ENCODE data around the gene STAB1.

STAB1 gene

DNA sequence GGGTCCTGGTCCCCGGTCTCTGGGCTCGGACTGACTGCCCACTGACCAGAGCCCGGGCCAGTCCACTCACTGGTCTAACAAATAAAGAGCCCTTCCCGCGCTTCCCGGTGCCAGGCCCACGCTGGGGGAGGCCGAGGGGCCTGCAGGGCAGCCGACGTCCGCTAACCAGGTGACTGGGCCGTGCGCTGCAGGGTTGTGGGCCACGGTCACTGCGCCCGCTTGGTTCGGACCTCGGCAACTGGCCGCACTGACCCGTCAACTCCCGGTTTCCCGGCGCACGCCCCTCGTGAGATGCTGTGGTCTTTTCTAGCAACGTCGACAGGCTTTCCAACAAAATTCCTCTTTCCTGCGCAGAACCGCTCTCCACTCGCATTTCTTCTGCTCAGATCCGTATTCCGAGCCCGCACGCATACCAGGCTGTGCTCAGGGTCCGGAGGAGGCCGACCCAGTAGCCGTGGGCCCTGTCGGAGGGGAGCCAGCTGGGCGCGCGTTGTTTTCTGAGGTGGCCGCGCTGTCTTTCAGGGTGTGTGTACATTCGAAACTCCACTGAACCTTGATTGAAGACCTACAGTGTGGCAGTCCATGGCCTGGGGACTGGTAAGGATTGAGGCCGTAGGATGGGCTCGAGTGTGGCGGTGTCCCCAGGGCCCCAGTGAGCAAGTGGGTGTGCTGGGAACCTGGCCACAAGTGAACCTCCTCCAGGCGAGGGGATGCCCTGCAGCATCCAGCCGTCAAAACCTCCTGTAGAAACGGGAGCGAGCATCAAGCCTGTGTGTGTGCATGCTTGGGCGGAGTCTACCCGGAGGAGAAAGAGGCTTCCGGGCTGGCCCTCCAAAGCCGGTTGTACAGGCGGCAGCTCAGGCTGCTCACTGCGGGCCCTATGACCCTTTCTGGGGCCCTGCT lies 39.4 kb downstream of the STAB1 start:
- Histone ChIP-seq H3K4me3 (ENCODE audit: low read length in 2 of 2) (peak overlapping the region; percentile 44 to 74), H3K27ac (ENCODE audit: low read length) (peak overlapping the region; percentile 41), H3K4me1 (ENCODE audit: control insufficient read depth, insufficient read depth, low read length) (peaks cover 49% of the 10 kb centered on the region), H3K36me3 (ENCODE audit: control insufficient read depth in 2 of 2, insufficient read depth in 2 of 2, low read length in 2 of 2) (no peaks in the 10 kb centered on the region), H3K9ac (ENCODE audit: low read length in 2 of 2) (peak overlapping the region; percentile 30 to 55), H3K9me3 (ENCODE audit: control insufficient read depth in 2 of 2, low read length in 2 of 2) (no peaks in the 10 kb centered on the region), H3K27me3 (ENCODE audit: control insufficient read depth in 1 of 2, insufficient read depth in 2 of 2, low read length in 2 of 2) (no peaks in the 10 kb centered on the region)

- H3K4me1 ChIP-seq (ENCODE audit: control insufficient read depth, insufficient read depth, low read length), result peaks cover 49% of the 10 kb centered on the region
- no peak overlapping the region for H3K27ac ChIP-seq (ENCODE audit: low read length)
- no peaks in the 10 kb centered on the region for H3K27me3 ChIP-seq (ENCODE audit: control insufficient read depth in 1 of 2, insufficient read depth in 2 of 2, low read length in 2 of 2)
- H3K4me3 ChIP-seq (ENCODE audit: low read length in 2 of 2), result peak overlapping the region; percentile 27 to 31
- no peak overlapping the region for H3K9ac ChIP-seq (ENCODE audit: low read length in 2 of 2)
- H3K36me3 ChIP-seq (ENCODE audit: control insufficient read depth in 2 of 2, insufficient read depth in 2 of 2, low read length in 2 of 2), result peaks cover 0 to 4% of the 10 kb centered on the region in 2 donors
- H3K9me3 ChIP-seq (ENCODE audit: control insufficient read depth in 2 of 2, low read length in 2 of 2), result no peaks in the 10 kb centered on the region
These were observed 40.4 kb downstream of the STAB1 start for GRCh38 chr3:52535411-52536111.

DNA sequence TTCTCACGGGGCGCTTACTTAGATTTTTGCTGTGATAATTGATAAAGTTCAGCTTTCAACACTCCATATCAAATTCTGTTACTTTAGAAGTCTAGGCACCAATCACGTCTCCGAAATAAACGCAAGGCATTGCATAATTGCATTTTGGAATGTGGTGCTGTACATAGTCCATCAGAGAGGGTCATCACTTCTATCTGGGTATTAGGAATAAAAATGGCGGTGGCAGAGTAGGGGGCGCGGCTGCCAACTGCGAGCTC lies 40.9 kb downstream of the STAB1 start:
- peak overlapping the region; percentile 27 to 31 for H3K4me3 ChIP-seq (ENCODE audit: low read length in 2 of 2)
- H3K36me3 ChIP-seq (ENCODE audit: control insufficient read depth in 2 of 2, insufficient read depth in 2 of 2, low read length in 2 of 2), result peaks cover 0 to 9% of the 10 kb centered on the region in 2 donors
- H3K9me3 ChIP-seq (ENCODE audit: control insufficient read depth in 2 of 2, low read length in 2 of 2), result no peaks in the 10 kb centered on the region
- no peak overlapping the region for H3K9ac ChIP-seq (ENCODE audit: low read length in 2 of 2)
- H3K4me1 ChIP-seq (ENCODE audit: control insufficient read depth, insufficient read depth, low read length), result peaks cover 49% of the 10 kb centered on the region
- no peak overlapping the region for H3K27ac ChIP-seq (ENCODE audit: low read length)
- no peaks in the 10 kb centered on the region for H3K27me3 ChIP-seq (ENCODE audit: control insufficient read depth in 1 of 2, insufficient read depth in 2 of 2, low read length in 2 of 2)

- Histone ChIP-seq H3K9ac (ENCODE audit: low read length in 2 of 2) (peak within 1 kb of the TSS; percentile 70 to 93), H3K4me3 (ENCODE audit: low read length in 2 of 2) (peak within 1 kb of the TSS; percentile 75 to 96), H3K9me3 (ENCODE audit: control insufficient read depth in 2 of 2, low read length in 2 of 2) (no peaks in the 10 kb centered on the region), H3K4me1 (ENCODE audit: control insufficient read depth, insufficient read depth, low read length) (peaks cover 49% of the 10 kb centered on the region), H3K36me3 (ENCODE audit: control insufficient read depth in 2 of 2, insufficient read depth in 2 of 2, low read length in 2 of 2) (peaks cover 0 to 10% of the 10 kb centered on the region in 2 donors), H3K27ac (ENCODE audit: low read length) (peak within 1 kb of the TSS; percentile 88), H3K27me3 (ENCODE audit: control insufficient read depth in 1 of 2, insufficient read depth in 2 of 2, low read length in 2 of 2) (no peaks in the 10 kb centered on the region)
These were observed 41.4 kb downstream of the STAB1 start, which contains the start of gene UQCC5 for GRCh38 chr3:52536369-52537164. Gene UQCC5, plus strand, starts transcription at chr3:52536605. Its CDS starts 151 bp downstream, at chr3:52536756.

GRCh38 chr3:52537165-52537620 lies 42.1 kb downstream of the STAB1 start:
- peaks cover 49% of the 10 kb centered on the region for H3K4me1 ChIP-seq (ENCODE audit: control insufficient read depth, insufficient read depth, low read length)
- H3K27ac ChIP-seq (ENCODE audit: low read length), result peak overlapping the region; percentile 88
- H3K27me3 ChIP-seq (ENCODE audit: control insufficient read depth in 1 of 2, insufficient read depth in 2 of 2, low read length in 2 of 2), result no peaks in the 10 kb centered on the region
- H3K9ac ChIP-seq (ENCODE audit: low read length in 2 of 2), result peak overlapping the region; percentile 70 to 93
- H3K36me3 ChIP-seq (ENCODE audit: control insufficient read depth in 2 of 2, insufficient read depth in 2 of 2, low read length in 2 of 2), result peaks cover 0 to 10% of the 10 kb centered on the region in 2 donors
- H3K4me3 ChIP-seq (ENCODE audit: low read length in 2 of 2), result peak overlapping the region; percentile 75 to 96
- no peaks in the 10 kb centered on the region for H3K9me3 ChIP-seq (ENCODE audit: control insufficient read depth in 2 of 2, low read length in 2 of 2)

GRCh38 chr3:52537726-52538421 lies 42.7 kb downstream of the STAB1 start:
- H3K27ac ChIP-seq (ENCODE audit: low read length), result peak overlapping the region; percentile 88
- H3K4me3 ChIP-seq (ENCODE audit: low read length in 2 of 2), result peak overlapping the region; percentile 75 to 96
- H3K36me3 ChIP-seq (ENCODE audit: control insufficient read depth in 2 of 2, insufficient read depth in 2 of 2, low read length in 2 of 2), result peaks cover 0 to 10% of the 10 kb centered on the region in 2 donors
- no peaks in the 10 kb centered on the region for H3K9me3 ChIP-seq (ENCODE audit: control insufficient read depth in 2 of 2, low read length in 2 of 2)
- no peaks in the 10 kb centered on the region for H3K27me3 ChIP-seq (ENCODE audit: control insufficient read depth in 1 of 2, insufficient read depth in 2 of 2, low read length in 2 of 2)
- H3K9ac ChIP-seq (ENCODE audit: low read length in 2 of 2), result peak overlapping the region; percentile 64 to 70
- H3K4me1 ChIP-seq (ENCODE audit: control insufficient read depth, insufficient read depth, low read length), result peaks cover 45% of the 10 kb centered on the region

DNA sequence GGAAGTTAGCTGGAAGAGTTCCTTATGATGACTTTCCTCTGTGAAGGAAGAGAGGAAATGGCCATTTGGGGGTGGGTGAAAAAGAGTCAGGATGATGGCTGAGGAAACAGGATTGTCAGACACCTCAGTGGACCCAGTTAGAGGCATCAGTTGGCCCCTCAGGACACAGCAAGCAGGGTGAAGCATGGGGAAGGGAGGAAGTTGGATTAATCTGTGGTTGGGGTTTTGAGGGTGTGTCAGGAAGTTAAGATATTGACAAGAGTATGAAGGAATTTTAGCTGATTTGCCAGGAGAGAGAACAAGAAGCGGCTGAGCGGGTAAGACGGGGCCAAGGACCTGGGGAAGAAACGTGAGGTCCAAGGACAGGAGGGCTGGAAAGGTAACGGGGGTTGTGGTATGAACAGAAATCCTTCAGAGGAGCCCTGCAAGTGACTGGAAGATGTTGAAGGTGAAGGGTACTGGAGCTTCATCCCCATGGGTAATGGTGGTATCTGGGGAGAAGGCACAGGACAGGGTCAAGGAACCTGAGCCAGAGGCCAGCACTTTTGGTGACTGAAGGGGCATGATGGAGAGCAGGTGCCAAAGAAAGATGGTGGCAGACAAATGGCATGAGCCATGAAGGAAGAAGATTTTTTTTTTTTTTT lies 44.0 kb downstream of the STAB1 start:
- no peak overlapping the region for H3K27ac ChIP-seq (ENCODE audit: low read length)
- no peaks in the 10 kb centered on the region for H3K27me3 ChIP-seq (ENCODE audit: control insufficient read depth in 1 of 2, insufficient read depth in 2 of 2, low read length in 2 of 2)
- H3K36me3 ChIP-seq (ENCODE audit: control insufficient read depth in 2 of 2, insufficient read depth in 2 of 2, low read length in 2 of 2), result peaks cover 1 to 10% of the 10 kb centered on the region in 2 donors
- no peak overlapping the region for H3K9ac ChIP-seq (ENCODE audit: low read length in 2 of 2)
- peaks cover 39% of the 10 kb centered on the region for H3K4me1 ChIP-seq (ENCODE audit: control insufficient read depth, insufficient read depth, low read length)
- no peaks in the 10 kb centered on the region for H3K9me3 ChIP-seq (ENCODE audit: control insufficient read depth in 2 of 2, low read length in 2 of 2)
- no peak overlapping the region for H3K4me3 ChIP-seq (ENCODE audit: low read length in 2 of 2)

DNA sequence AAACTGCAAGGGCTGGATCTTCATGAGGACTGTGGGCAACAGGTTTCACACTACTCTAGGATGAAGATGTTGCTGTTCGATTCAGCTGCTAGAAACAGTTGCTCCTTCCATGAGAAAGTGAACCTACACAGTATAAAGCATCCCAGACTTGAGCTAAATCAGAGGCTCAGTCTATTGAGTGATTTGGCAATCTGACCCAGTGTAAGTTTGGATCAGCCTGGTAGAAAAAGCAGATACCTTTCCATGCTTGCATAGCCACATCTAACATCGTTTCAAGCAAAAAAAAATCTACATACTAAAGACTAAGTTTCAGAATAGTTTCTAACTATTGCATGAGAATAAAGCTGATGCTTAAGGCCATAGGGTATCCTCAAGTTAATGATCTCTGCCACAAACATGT lies 45.9 kb downstream of the STAB1 start:
- H3K4me1 ChIP-seq (ENCODE audit: control insufficient read depth, insufficient read depth, low read length), result peaks cover 30% of the 10 kb centered on the region
- no peaks in the 10 kb centered on the region for H3K27me3 ChIP-seq (ENCODE audit: control insufficient read depth in 1 of 2, insufficient read depth in 2 of 2, low read length in 2 of 2)
- no peak overlapping the region for H3K4me3 ChIP-seq (ENCODE audit: low read length in 2 of 2)
- no peak overlapping the region for H3K27ac ChIP-seq (ENCODE audit: low read length)
- no peak overlapping the region for H3K9ac ChIP-seq (ENCODE audit: low read length in 2 of 2)
- no peaks in the 10 kb centered on the region for H3K9me3 ChIP-seq (ENCODE audit: control insufficient read depth in 2 of 2, low read length in 2 of 2)
- peaks cover 5 to 10% of the 10 kb centered on the region in 2 donors for H3K36me3 ChIP-seq (ENCODE audit: control insufficient read depth in 2 of 2, insufficient read depth in 2 of 2, low read length in 2 of 2)

DNA sequence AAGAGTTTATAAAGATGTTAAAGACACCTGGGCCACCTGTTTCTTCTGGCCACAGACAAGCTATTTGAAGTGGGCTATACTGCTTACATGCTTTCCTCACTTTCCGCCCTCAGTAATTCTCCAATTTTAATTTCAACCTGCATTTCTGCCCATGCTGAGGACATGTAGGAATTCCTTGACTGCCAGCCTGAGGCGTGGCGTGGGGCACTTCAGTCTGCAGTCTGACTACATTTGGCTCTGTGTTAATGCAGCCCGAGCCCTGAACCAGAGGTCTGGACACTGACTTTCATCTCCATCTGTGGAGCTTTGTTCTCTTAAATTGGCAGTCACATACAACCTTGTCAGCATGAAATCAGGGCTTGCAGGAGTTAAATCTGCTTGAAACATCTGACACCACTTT lies 49.8 kb downstream of the STAB1 start:
- no peak overlapping the region for H3K9ac ChIP-seq (ENCODE audit: low read length in 2 of 2)
- H3K9me3 ChIP-seq (ENCODE audit: control insufficient read depth in 2 of 2, low read length in 2 of 2), result no peaks in the 10 kb centered on the region
- no peaks in the 10 kb centered on the region for H3K4me1 ChIP-seq (ENCODE audit: control insufficient read depth, insufficient read depth, low read length)
- no peaks in the 10 kb centered on the region for H3K27me3 ChIP-seq (ENCODE audit: control insufficient read depth in 1 of 2, insufficient read depth in 2 of 2, low read length in 2 of 2)
- no peak overlapping the region for H3K27ac ChIP-seq (ENCODE audit: low read length)
- H3K4me3 ChIP-seq (ENCODE audit: low read length in 2 of 2), result no peak overlapping the region
- H3K36me3 ChIP-seq (ENCODE audit: control insufficient read depth in 2 of 2, insufficient read depth in 2 of 2, low read length in 2 of 2), result peaks cover 13 to 15% of the 10 kb centered on the region in 2 donors

All from stomach smooth muscle (tissue), 2 donors.